GM19025 (cell line): ENCODE data around the gene TEDC2.
"Not testable (repeated sequence)": the region's sequence is repeated elsewhere in the genome, so short reads cannot be mapped to it uniquely, and the experiment has no call there.

Experiments used
- ATAC-seq: cut with Tn5 transposase; IDR thresholded peaks from one replicate; pipeline ENCODE4 v1.9.1; 2021; ENCODE audit warnings: mild to moderate bottlenecking, low read depth, moderate library complexity; ENCODE audit not compliant: unreplicated experiment

TEDC2 gene

DNA sequence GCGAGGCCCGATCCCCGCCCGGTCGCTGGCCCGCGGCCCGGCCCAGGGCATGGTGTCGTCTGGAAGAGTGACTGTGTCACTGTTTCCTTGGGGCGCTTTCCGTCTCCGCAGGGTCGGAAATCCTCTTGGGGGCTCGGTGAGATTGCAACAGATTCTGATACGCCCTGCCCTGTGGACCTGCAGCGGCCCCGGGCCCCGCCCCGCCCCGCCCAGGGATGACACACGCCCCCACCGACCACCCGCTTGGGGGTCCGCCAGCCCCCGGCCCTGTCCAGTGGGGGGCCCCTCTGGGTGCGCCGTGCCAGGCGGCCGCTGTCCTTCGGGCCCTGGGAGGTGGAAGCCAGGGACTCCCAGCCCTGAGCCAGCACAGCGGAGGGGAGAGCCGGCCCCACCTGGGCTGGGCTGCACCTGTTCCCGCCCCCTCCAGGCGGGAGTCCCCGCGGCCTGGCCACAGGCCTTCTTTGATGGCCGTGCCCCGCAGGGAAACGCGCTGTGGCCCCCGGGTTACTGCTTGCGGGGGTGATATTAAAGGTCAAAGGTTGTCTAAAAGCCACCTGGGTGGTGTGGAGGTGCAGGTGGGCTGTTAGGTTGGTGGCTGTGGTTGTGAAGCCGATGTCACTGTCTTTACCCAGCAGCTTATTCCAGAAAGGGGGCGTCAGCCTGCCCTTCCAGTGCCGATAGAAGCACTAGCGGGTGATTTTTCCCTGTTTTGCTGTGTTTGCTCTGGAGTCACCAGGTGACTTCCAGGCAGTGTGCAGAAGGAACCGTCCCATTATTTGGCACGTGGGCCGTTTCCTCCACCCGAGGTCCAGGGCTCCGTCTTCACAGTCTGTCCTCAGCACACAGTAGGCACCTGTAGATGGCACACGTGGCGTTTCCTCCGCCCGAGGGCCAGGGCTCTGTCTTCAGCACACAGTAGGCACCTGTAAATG lies 15.8 kb downstream of the TEDC2 start:
- ATAC-seq: no peak

DNA sequence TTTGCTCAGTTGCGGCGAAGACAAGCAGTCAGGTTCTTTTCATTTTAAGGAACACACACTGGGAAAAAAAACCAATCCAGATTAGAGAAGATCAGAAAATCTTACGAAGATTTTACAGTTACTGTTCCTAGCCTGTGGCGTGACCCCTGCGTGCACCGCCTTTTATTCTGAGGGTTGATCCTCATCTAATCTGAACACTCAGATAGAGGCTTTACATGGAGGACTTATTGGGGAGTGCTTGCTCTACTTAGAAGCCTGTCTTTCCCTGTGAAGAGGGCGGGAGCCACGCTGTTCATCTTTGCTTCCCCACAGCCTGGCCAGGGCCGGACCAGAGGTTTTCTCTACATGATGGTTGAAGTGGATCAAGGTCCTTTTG lies 16.4 kb downstream of the TEDC2 start:
- no peak for ATAC-seq

DNA sequence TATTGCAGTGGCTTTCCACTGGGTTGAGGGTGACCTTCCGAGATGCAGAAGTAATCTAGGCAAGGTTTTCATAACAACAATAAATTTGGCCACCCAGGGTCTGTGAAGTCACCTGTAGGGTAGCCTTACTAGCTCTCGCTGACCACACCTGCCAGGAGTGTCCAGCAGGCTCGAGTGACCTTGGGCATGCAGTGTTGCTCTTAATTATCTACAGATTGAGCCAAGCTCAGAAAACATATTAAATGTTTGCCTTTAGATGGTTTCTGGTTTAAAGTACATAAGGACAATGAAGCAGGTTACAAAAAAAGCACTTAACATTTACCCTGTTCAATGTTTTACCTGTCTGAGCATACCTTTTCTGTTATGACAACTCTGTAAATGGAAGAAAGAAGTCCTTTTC lies 16.8 kb downstream of the TEDC2 start:
- ATAC-seq: no peak

DNA sequence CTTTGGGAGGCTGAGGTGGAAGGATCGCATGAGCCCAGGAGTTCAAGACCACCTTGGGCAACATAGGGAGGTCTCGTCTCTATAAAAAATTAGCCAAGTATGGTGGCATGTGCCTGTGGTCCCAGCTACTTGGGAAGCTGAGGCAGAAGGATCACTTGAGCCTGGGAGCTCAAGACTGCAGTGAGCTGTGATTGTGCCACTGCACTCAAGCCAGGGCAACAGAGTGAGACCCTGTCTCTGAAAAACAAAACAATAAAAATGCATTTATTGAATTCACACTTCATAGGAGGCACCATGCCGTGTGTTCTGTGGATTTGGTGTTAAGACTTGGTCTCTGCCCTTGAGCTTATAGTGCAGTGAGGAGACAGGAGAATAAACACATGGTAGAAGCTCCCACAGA lies 17.4 kb downstream of the TEDC2 start:
- ATAC-seq: no peak

DNA sequence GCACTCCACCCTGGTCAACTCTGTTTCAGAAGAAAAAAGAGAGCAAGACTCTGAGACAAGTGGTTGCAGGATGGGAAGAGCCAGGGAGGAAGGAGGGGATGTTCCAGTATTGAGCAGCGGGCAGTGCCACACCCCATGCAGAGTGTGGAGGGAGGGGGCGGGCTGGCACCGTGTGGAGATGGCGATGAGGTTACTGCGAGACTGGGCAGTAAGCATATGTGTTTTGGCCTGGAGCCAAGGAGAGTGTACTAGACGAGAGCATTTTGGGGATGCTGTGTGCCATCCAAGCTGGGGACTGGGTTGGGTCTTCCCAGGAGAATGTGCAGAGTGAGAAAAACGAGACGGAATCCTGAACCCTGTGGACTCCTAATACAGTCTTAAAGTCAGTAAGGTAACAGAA lies 18.4 kb downstream of the TEDC2 start:
- no peak for ATAC-seq

DNA sequence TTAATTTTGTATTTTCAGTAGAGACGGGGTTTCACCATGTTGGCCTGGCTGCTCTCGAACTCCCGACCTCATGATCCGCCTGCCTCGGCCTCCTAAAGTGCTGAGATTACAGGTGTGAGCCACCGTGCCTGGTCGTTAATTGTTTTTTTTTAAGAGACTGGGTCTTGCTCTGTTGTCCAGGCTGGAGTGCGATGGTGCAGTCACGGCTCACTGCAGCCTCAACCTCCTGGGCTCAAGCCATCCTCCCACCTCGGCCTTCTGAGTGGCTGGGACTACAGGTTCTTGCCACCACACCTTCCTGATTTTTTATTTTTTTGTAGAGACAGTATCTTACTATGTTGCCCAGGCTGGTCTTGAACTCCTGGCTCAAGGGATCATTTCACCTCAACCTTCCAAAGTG lies 20.1 kb downstream of the TEDC2 start:
- ATAC-seq: not testable (repeated sequence)

DNA sequence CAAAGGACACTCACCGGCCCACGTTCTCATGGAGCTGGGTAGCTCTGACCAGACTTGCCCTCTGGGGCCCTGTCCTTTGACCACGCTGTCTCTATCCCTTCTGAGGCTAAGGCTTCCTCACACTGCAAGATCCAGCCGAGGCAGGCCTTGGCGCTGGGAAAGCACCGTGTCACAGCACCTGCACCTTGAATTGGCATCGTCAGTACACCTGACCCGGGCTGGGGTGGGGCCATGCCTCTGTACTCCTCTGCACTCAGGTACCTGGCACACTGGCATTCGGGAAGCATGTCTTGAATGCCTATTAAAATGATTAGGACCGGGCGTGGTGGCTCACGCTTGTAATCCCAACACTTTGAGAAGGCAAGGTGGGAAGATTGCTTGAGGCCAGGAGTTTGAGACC lies 21.0 kb downstream of the TEDC2 start:
- no peak for ATAC-seq

DNA sequence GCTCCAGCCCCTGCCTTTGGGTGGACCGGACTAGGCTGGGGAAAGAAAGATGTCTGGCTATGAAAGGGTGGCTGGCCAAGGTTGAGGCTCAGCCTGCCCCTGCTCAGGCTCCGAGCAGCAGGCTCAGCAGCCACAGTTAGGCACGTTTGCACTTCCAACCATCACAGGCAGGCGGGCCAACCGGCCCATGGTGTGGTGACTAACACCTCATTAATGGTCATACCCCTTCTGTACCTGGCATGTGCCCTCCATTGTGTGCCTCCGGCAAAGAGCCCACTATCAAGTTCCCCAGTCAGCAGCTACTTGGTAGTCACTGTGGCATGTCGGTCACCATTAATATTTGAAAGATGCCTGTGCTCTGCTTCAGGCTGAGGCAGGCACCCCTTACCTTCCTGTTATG lies 21.8 kb downstream of the TEDC2 start:
- ATAC-seq: no peak

DNA sequence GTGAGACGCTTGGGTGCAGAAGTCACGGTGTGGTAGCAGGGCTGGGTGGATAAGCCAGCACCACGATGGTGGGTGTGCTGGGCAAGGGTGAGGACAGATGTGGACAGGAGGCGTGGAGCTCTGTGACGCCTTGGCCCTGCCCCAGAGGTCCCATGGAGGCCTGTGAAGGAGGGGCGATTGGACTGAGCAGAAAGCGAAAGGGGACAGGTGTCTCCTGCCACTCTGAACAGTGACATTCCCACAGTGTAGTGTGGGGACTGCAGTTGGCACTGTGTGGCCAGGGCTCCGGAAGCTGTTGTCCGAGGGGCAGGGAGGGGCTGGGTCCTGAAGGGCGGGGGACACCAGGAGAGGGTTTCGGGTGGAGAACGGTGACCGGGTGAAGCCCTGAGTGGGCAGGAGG lies 22.3 kb downstream of the TEDC2 start:
- ATAC-seq: no peak

DNA sequence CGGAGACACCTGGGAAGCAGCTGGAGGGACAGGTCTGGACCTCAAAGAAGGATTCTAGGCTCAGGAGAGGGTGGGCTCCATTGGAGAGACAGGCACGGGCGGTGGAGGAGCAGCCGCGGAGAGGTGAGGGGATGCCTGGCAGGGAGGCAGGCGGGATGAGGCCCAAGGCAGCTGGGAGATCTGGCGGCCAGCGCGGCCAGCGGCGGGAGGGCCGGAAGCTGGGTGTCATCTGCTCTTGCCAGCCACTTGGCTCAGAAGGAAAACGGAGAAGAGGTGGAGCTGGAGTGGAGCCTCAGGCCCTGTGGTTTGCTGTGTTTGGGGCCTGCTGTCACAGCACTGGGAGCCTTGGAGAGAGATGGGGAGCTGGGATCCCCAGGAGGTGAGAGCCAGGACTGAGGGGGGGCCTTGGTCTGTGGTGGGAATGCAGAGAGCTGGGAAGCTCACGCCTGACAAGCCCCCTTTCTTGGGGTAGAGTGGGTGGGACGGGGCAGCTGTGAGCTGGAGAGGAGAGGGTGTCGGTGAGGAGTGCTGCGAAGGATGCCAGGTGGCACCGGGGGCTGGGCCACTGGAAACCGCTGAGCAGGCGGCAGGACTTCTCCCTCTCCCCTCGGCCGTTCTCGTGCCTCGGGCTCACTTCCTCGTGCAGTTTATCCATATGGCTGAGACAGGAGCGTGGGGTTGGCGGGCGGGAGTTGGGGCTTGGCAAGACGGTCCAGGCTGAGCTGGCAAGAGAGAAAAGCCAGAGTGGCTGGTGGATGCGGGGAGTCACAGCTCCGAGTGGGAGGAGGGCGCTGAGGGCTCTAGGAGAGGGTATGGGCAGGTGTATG lies 23.0 kb downstream of the TEDC2 start:
- ATAC-seq: no peak

DNA sequence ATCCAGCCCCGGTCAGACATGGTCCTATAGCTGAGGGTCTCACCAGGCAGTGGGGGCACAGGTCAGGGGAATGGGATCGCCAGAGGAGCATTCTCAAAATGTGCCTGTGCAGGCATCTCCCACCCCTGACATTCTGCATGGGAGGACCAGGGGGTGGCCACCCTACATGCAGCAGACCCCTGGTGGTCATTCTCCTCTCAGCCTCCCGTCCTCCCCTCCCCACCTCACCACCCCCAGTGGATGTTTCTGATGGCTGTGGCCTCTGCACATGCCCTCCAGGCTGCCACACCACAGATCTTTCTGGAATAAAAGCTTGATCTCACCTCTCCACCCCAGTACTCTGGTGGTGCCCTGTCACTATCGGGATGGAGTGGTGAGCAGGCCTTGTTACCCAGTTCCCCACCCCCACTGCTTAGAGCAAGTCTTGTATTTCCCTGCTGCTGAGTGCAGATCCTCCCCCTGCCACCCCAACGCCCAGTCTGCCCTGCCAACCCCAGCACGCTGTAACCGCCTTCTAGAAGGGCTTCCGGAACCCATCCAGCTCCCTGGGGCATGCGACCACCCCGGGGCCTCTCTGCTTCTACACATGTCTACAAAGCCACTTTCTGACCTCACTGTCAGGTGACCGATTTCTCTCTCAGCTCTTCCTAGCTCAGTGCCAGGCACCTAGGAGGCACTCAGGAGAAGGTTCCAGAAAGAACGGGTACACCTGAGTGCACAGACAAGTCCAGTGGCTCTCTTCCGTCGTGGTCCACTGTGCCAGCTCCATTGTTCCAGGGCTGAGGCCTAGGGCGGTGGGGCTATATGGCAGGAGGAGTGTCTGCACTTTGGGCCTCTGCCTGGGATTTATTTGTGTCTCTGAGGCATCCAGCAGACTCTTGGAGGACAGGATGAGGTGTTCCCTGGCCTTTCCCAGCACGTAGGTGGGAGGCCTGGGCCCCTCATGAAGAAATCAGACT lies 24.3 kb downstream of the TEDC2 start:
- ATAC-seq: no peak

DNA sequence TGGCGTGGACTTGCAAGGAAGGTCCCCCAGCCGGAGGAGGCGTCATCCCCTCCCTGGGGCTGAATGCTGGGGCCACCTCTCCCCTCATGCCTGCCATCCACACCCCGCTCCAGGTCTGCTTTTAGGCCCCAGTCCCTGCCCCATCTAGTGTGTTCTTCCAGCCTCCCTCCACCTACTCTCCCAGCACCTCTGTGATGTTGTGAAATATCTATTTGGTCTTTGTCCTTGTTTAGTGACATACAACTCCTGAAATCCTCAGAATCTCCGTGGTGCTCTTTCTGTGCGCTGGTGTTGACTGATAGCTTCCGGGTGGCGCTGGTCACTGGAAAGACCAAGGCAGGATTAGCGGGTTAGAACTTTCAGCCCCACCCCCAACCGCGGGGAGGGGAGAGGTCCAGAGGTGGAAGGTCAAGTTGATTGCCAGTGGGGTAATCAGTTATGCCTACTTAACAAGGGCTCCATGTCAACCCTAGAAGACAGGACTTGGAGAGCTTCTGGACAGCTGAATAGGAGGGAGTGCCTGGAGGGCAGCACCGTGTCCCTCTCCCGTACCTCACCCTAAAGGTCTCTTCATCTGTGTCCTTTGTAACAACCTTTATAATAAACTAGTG lies 25.1 kb downstream of the TEDC2 start:
- no peak for ATAC-seq

DNA sequence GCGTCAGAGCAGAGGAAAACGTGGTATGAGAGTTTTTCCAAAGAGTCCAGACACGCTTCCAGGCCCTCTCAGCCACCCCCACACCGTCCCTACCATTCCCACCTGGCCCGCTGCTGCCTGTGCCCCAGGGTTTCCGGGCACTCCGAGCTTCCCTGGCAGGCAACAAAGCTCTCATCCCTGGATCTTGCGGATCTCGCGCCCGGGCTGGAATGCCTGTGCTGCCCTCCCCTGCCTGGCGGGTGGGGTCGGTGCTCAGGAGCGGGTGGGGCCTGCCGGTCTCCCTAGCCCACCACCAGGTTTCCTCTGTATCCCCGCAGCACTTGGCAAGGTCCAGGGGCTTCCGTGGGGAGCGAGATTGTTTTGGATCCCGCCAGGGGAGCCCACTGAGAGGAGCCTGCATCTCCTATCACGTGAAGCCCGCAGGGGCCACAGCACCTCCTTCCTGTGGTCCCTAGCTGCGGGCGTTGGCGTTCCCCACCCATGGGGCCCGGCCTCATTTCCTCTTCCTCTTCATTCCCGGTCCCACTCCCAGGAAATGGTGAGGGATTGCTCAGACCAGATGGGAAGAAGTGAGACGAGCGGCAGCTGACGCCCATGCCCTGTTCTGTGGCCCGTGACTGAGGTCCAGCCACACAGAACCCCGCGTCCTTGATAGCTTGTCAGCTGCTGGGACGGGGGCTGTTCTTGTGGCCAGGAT lies 26.1 kb downstream of the TEDC2 start:
- ATAC-seq: no peak

DNA sequence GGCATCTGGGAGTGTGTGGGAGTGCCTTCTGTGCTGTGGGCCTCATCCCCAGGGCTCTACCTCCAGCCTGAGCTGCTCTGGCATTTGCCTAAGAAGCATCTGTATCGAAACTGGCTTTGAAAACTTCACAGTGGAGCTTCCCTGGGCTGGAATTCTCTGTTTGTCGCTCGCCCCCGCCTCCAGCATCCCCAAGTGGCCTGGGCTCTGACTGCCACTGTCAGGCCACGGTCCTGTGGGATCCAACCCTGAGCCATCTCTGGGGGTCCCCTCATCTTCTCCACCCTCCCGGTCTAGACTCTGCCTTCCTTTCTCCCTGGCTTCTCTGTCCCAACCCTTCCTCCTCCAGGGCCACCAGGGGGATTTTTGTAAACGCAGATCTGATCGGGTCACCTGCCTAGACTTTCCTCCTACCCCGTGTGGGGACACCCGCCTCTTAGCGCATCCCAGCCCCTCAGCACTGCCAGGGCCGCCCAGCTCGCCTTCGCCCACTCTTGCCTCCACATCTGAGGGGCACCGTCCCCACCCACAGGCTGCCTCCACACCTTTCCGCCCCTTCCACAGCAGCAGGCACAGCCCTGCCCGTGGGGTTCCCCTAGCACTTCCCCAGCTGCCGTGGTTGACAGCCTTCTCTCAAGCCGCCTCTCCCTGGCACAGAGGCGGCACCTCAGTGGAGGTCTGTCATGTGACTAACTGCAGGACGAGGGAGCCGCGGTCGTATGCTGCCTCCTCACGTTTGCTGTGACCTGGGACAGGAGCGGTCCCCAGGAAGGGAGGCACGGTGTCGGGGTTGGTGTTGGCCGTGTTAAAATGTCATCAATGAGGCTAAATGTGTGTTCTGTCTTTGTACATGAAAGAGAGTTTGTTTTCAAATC lies 27.0 kb downstream of the TEDC2 start:
- peak; percentile 62 for ATAC-seq

DNA sequence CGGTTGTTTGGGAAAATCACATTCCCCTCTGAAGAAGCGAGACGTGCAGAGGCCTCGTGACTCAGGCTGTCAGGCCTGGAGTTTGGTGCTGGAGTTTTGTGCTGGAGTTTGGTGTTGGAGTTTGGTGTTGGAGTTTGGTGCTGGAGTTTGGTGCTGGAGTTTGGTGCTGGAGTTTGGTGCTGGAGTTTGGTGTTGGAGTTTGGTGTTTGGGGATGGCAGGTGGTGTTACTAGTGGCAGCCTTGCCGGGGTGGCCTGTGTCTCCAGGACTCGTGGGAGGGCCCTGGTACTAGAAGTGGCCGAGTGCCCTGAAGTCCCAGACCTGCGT lies 27.6 kb downstream of the TEDC2 start:
- ATAC-seq: no peak

DNA sequence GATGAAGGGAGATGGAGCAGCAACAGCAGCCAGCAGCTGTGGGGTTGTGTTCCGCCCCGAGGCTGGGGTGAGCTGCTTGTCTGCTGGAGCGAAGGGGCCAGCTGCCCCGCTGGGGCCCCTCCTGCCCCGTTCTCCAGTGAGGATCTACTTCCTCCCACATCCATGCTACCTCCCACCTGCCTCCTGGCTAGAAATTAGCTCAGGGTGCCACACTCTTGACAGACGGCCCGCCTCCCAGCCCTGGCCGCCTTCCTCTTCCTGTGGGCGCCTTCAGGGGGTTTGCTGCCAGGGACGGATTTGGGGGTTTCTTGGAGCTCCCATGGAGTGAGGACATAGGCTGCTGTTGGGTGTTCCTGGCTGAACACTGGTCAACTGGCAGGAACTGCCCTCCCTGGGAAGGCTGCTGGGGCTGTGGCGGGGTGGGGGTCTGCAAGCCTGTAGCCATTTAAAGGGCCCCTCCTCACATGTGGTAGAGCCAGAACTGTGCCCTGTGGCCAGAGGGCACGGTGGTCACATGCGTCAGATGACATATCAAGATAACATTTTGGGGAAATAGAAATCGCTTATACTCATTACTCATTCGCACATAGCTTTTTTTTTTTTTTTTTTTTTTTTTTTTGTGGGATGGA lies 28.1 kb downstream of the TEDC2 start:
- ATAC-seq: no peak

DNA sequence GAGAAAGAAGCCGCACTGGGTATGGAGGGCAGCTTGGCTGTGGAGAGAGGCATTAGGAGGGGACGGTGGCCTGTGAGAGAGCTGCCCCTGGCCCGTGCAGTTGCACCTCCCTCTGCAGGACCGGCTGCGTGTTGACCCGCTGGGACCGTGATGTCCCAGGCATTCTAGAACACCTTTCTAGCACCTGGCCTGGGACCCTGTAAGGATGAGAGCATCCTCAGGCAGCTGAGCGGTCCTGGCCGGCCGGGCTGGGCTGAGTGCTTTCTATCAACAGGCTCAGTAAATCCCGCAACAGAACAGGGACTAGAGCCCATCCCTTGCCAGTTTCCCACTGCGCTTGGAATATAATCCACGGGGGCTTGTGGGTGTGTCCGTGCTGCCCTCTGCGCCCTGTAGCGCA lies 29.7 kb downstream of the TEDC2 start:
- ATAC-seq: no peak
